Endothelial cell of umbilical vein (primary cell): ENCODE results near the gene CNTNAP2. TPM values are rescaled to one million over a fixed set of nuclear protein-coding genes. Genes with fewer than 3 reads are reported as not detected.

Experiments
- BruUV-seq: library from RNA; stranded (reverse); fragments of 400-500 nt; replicated peaks from 2 replicates; lab custom pipeline; 2021; lab: Mats Ljungman, UMichigan
- CTCF ChIA-PET: fragments of 300-600, 350-600 bp; sonication (Branson Sonifier 250); formaldehyde crosslinking; loops from one replicate; lab custom pipeline; 2021; ENCODE audit warnings: antibody characterized with exemption, inconsistent platforms; lab: Charles Lee
- POLR2A ChIA-PET: fragments of 300-600, 350-600 bp; sonication (Branson Sonifier 250); formaldehyde crosslinking; loops from one replicate; lab custom pipeline; 2021; ENCODE audit warnings: antibody characterized with exemption, inconsistent platforms; lab: Charles Lee
- DNase-seq: peaks from one replicate; pipeline ENCODE4 v3.0.0-alpha.2; 2011; ENCODE audit warnings: low read depth, low spot score
- FAIRE-seq: peaks from 2 replicates; lab custom pipeline; 2011; peaks lifted over from hg19 to GRCh38; lab: Jason Lieb, UNC
- H2AFZ ChIP-seq: 2 replicates; pipeline ENCODE4 v1.6.0; 2012; ENCODE audit warnings: low read depth, low read length, control low read depth, inconsistent platforms
- H3K27ac ChIP-seq: 2 replicates; pipeline ENCODE4 v1.5.1; 2011; ENCODE audit warnings: low read depth, mild to moderate bottlenecking, control low read depth, low read length, moderate library complexity; ENCODE audit not compliant: insufficient read depth
- H3K27me3 ChIP-seq, 2 experiments: 2 replicates each; pipeline versions ENCODE4 v1.6.0 to v1.6.1; 2011; ENCODE audit warnings: low read length in 2 of 2, mixed read lengths in 1 of 2; ENCODE audit not compliant: control insufficient read depth in 2 of 2, insufficient read depth in 2 of 2
- H3K36me3 ChIP-seq, 2 experiments: 2 replicates in 1 of 2; 3 replicates in 1 of 2; pipeline ENCODE4 v1.5.1; 2011; ENCODE audit warnings: low read length in 2 of 2, mild to moderate bottlenecking in 1 of 2, moderate library complexity in 1 of 2; ENCODE audit not compliant: control insufficient read depth in 2 of 2, insufficient read depth in 2 of 2; ENCODE audit errors: extremely low read depth in 1 of 2
- H3K4me1 ChIP-seq: 3 replicates; pipeline ENCODE4 v1.5.1; 2011; ENCODE audit warnings: mild to moderate bottlenecking, low read length; ENCODE audit not compliant: control insufficient read depth, insufficient read depth; ENCODE audit errors: extremely low read depth
- H3K4me2 ChIP-seq: 2 replicates; pipeline ENCODE4 v1.6.1; 2011; ENCODE audit warnings: low read length, control low read depth, mixed read lengths; ENCODE audit not compliant: insufficient read depth
- H3K4me3 ChIP-seq, 3 experiments: fragments of 200-600 bp in 1 of 3; sonication (generic), shearing (Covaris generic) in 1 of 3; replicated peaks in 1 of 3; 2 replicates each; pipeline ENCODE4 v1.5.1; 2011 to 2016; ENCODE audit warnings: control low read depth in 3 of 3, low read length in 3 of 3, mild to moderate bottlenecking in 2 of 3, inconsistent platforms in 1 of 3, low read depth in 1 of 3, moderate library complexity in 1 of 3; ENCODE audit not compliant: insufficient read depth in 1 of 3
- H3K79me2 ChIP-seq: 2 replicates; pipeline ENCODE4 v1.6.0; 2012; ENCODE audit warnings: low read length, inconsistent platforms; ENCODE audit not compliant: control insufficient read depth, insufficient read depth
- H3K9ac ChIP-seq: replicated peaks from 2 replicates; pipeline ENCODE3; 2011; ENCODE audit warnings: low read length, control low read depth; ENCODE audit not compliant: insufficient read depth; ENCODE audit errors: extremely low read depth
- H3K9me1 ChIP-seq: replicated peaks from 3 replicates; pipeline ENCODE4 v1.6.0; 2011; ENCODE audit warnings: mild to moderate bottlenecking, low read length; ENCODE audit not compliant: control insufficient read depth, insufficient read depth; ENCODE audit errors: extremely low read depth
- H3K9me3 ChIP-seq: replicated peaks from 2 replicates; pipeline ENCODE4 v1.5.1; 2012; ENCODE audit warnings: low read length, inconsistent platforms; ENCODE audit not compliant: control insufficient read depth, insufficient read depth
- H4K20me1 ChIP-seq: replicated peaks from 2 replicates; pipeline ENCODE3; 2011; ENCODE audit warnings: mild to moderate bottlenecking, low read length; ENCODE audit not compliant: control insufficient read depth, insufficient read depth; ENCODE audit errors: extremely low read depth
- CTCF ChIP-seq, 2 donors: IDR thresholded peaks; 1 replicate in 1 of 2; 2 replicates in 1 of 2; pipeline ENCODE4 v1.5.1; 2011; ENCODE audit warnings: low read length in 2 of 2, mild to moderate bottlenecking in 2 of 2, moderate library complexity in 2 of 2, control low read depth in 1 of 2, inconsistent platforms in 1 of 2, low read depth in 1 of 2; ENCODE audit not compliant: insufficient read depth in 1 of 2; ENCODE audit errors: extremely low read depth in 1 of 2
- EZH2 ChIP-seq: IDR thresholded peaks from 2 replicates; pipeline ENCODE4 v1.6.1; 2012; ENCODE audit warnings: borderline replicate concordance, low read depth, mild to moderate bottlenecking, moderate library complexity, low read length, inconsistent platforms; ENCODE audit not compliant: severe bottlenecking
- FOS ChIP-seq: IDR thresholded peaks from 2 replicates; pipeline ENCODE4 v1.6.1; 2011; ENCODE audit warnings: mild to moderate bottlenecking, low read length, moderate library complexity, borderline replicate concordance; ENCODE audit not compliant: insufficient read depth
- GATA2 ChIP-seq: IDR thresholded peaks from 2 replicates; pipeline ENCODE4 v1.7.0; 2011; ENCODE audit warnings: low read depth, mild to moderate bottlenecking, moderate library complexity, mixed read lengths, low read length; ENCODE audit not compliant: insufficient read length, insufficient read depth
- JUN ChIP-seq: IDR thresholded peaks from 2 replicates; pipeline ENCODE4 v1.6.1; 2011; ENCODE audit warnings: borderline replicate concordance, low read depth; ENCODE audit not compliant: insufficient read length, insufficient read depth
- MAX ChIP-seq: IDR thresholded peaks from 2 replicates; pipeline ENCODE4 v1.6.1; 2011; ENCODE audit not compliant: insufficient read depth, insufficient read length
- MYC ChIP-seq: IDR thresholded peaks from one replicate; pipeline ENCODE4 v1.6.1; 2011; ENCODE audit warnings: mild to moderate bottlenecking, low read depth, low read length
- POLR2A ChIP-seq: IDR thresholded peaks from 2 replicates; pipeline ENCODE4 v1.6.1; 2012; ENCODE audit warnings: low read depth, mild to moderate bottlenecking, control low read depth, low read length
- POLR2AphosphoS5 ChIP-seq: IDR thresholded peaks from 2 replicates; pipeline ENCODE4 v1.6.1; 2012; ENCODE audit warnings: low read depth, mild to moderate bottlenecking, control low read depth, low read length, moderate library complexity; ENCODE audit not compliant: insufficient read depth
- dilution Hi-C: fragments of 300-500 bp; cut with MboI; formaldehyde crosslinking; loops from one replicate; pipeline ENCODE4 v1.15.0; 2019; ENCODE audit warnings: low sequenced_read_pairs; ENCODE audit not compliant: extremely low pct_ligation_motif_present
- intact Hi-C: fragments of 100-400 bp; cut with micrococcal nuclease; formaldehyde crosslinking; loops from one replicate; pipeline ENCODE4 v1.10.0; 2022
- polyA plus RNA-seq, 4 experiments: library from polyadenylated mRNA; depleted of rRNA in 3 of 4; stranded (reverse) in 3 of 4; unstranded in 1 of 4; fragments of >200 nt; gene quantifications; 2 replicates each; pipeline versions ENCODE4 v1.2.1 to v1.2.3, GENCODE V29; 2011 to 2012; ENCODE audit warnings: missing spikeins in 1 of 4
- total RNA-seq: library from RNA; stranded (reverse); gene quantifications from 2 replicates; pipeline ENCODE4 v1.2.3, GENCODE V29; 2021

Gene CNTNAP2
- total and polyA plus RNA-seq, 2 donors (not counting 3 experiments of a cell fraction or from before 2014, with no cell fraction given), result not detected

GRCh38 chr7:148275359-148275890 lies 2158.8 kb downstream of the CNTNAP2 start:
- dilution Hi-C loops, result no loop called here
- Histone ChIP-seq H3K36me3 (no peaks in the 10 kb centered on the region), H3K9me1 (no peaks in the 10 kb centered on the region), H3K9ac (no peak overlapping the region), H2AFZ (no peak overlapping the region), H3K4me1 (no peaks in the 10 kb centered on the region), H4K20me1 (no peaks in the 10 kb centered on the region), H3K4me2 (no peak overlapping the region), H3K27ac (no peak overlapping the region), H3K27me3 (no peaks in the 10 kb centered on the region), H3K9me3 (no peaks in the 10 kb centered on the region), H3K4me3 (no peak overlapping the region), H3K79me2 (no peaks in the 10 kb centered on the region)
- DNase-seq (no peak), FAIRE-seq (no peak)
- ChIA-PET POLR2A (no interaction called here), CTCF (no interaction called here)
- TF ChIP-seq MYC, result no peak
- TF ChIP-seq JUN, result no peak
- TF ChIP-seq CTCF (IDR thresholded peaks at IDR 0.05; ENCODE audit: extremely low read depth in 1 of 2, insufficient read depth in 1 of 2, low read depth in 1 of 2, low read length in 2 of 2), result no peak
- TF ChIP-seq GATA2, result no peak
- TF ChIP-seq POLR2AphosphoS5, result no peak
- no peak for TF ChIP-seq EZH2
- TF ChIP-seq FOS, result no peak
- TF ChIP-seq MAX, result no peak
- TF ChIP-seq POLR2A, result no peak
- BruUV-seq, result no TSS peak
- intact Hi-C loops, result no loop called here
